ENCODE data around the gene SCAF8.
"Not testable (repeated sequence)": the region's sequence is repeated elsewhere in the genome, so short reads cannot be mapped to it uniquely, and the experiment has no call there.

Gene SCAF8

GRCh38 chr6:154767003-154767723 is 33.9 kb downstream of the SCAF8 start:
- Histone ChIP-seq H3K27ac (ENCODE audit: poor library complexity, severe bottlenecking) (no peak overlapping the region), H3K4me3 (ENCODE audit: severe bottlenecking) (no peak overlapping the region), H3K4me1 (ENCODE audit: insufficient read depth, poor library complexity, severe bottlenecking) (no peaks in the 10 kb centered on the region), H3K9me3 (ENCODE audit: severe bottlenecking) (no peaks in the 10 kb centered on the region), H3K36me3 (ENCODE audit: low read depth) (peaks cover 11% of the 10 kb centered on the region), H3K27me3 (ENCODE audit: insufficient read depth, poor library complexity, severe bottlenecking) (no peaks in the 10 kb centered on the region)
- TF ChIP-seq, protein P1, sequence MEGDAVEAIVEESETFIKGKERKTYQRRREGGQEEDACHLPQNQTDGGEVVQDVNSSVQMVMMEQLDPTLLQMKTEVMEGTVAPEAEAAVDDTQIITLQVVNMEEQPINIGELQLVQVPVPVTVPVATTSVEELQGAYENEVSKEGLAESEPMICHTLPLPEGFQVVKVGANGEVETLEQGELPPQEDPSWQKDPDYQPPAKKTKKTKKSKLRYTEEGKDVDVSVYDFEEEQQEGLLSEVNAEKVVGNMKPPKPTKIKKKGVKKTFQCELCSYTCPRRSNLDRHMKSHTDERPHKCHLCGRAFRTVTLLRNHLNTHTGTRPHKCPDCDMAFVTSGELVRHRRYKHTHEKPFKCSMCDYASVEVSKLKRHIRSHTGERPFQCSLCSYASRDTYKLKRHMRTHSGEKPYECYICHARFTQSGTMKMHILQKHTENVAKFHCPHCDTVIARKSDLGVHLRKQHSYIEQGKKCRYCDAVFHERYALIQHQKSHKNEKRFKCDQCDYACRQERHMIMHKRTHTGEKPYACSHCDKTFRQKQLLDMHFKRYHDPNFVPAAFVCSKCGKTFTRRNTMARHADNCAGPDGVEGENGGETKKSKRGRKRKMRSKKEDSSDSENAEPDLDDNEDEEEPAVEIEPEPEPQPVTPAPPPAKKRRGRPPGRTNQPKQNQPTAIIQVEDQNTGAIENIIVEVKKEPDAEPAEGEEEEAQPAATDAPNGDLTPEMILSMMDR (IDR thresholded peaks at IDR 0.05; ENCODE audit: poor library complexity, severe bottlenecking), result no peak
- DNase-seq (ENCODE audit: low spot score) (no peak), ATAC-seq (ENCODE audit: low read depth) (no peak)

- TF ChIP-seq, protein P1 (IDR thresholded peaks at IDR 0.05; ENCODE audit: poor library complexity, severe bottlenecking), result no peak
- no peak overlapping the region for H3K27ac ChIP-seq (ENCODE audit: poor library complexity, severe bottlenecking)
- H3K9me3 ChIP-seq (ENCODE audit: severe bottlenecking), result no peaks in the 10 kb centered on the region
- no peak for ATAC-seq (ENCODE audit: low read depth)
- DNase-seq (ENCODE audit: low spot score), result no peak
- no peaks in the 10 kb centered on the region for H3K4me1 ChIP-seq (ENCODE audit: insufficient read depth, poor library complexity, severe bottlenecking)
- no peaks in the 10 kb centered on the region for H3K27me3 ChIP-seq (ENCODE audit: insufficient read depth, poor library complexity, severe bottlenecking)
- no peak overlapping the region for H3K4me3 ChIP-seq (ENCODE audit: severe bottlenecking)
- peaks cover 7% of the 10 kb centered on the region for H3K36me3 ChIP-seq (ENCODE audit: low read depth)
Observed at GRCh38 chr6:154768280-154768679, 35.1 kb downstream of the SCAF8 start.

GRCh38 chr6:154773610-154774089 is 40.4 kb downstream of the SCAF8 start:
- Histone ChIP-seq H3K4me1 (ENCODE audit: insufficient read depth, poor library complexity, severe bottlenecking) (no peaks in the 10 kb centered on the region), H3K9me3 (ENCODE audit: severe bottlenecking) (no peaks in the 10 kb centered on the region), H3K27me3 (ENCODE audit: insufficient read depth, poor library complexity, severe bottlenecking) (no peaks in the 10 kb centered on the region), H3K4me3 (ENCODE audit: severe bottlenecking) (no peak overlapping the region), H3K27ac (ENCODE audit: poor library complexity, severe bottlenecking) (no peak overlapping the region), H3K36me3 (ENCODE audit: low read depth) (peaks cover 43% of the 10 kb centered on the region)
- ATAC-seq (ENCODE audit: low read depth), result no peak
- DNase-seq (ENCODE audit: low spot score), result no peak
- TF ChIP-seq, protein P1 (IDR thresholded peaks at IDR 0.05; ENCODE audit: poor library complexity, severe bottlenecking), result no peak

GRCh38 chr6:154779157-154779556 is 45.9 kb downstream of the SCAF8 start:
- peaks cover 64% of the 10 kb centered on the region for H3K36me3 ChIP-seq (ENCODE audit: low read depth)
- ATAC-seq (ENCODE audit: low read depth); H3K27ac ChIP-seq (ENCODE audit: poor library complexity, severe bottlenecking); H3K4me3 ChIP-seq (ENCODE audit: severe bottlenecking); H3K9me3 ChIP-seq (ENCODE audit: severe bottlenecking); H3K27me3 ChIP-seq (ENCODE audit: insufficient read depth, poor library complexity, severe bottlenecking); H3K4me1 ChIP-seq (ENCODE audit: insufficient read depth, poor library complexity, severe bottlenecking); DNase-seq (ENCODE audit: low spot score): not testable (repeated sequence)

GRCh38 chr6:154782193-154782592 is 49.0 kb downstream of the SCAF8 start:
- peaks cover 43% of the 10 kb centered on the region for H3K36me3 ChIP-seq (ENCODE audit: low read depth)
- ATAC-seq (ENCODE audit: low read depth), result no peak
- H3K27me3 ChIP-seq (ENCODE audit: insufficient read depth, poor library complexity, severe bottlenecking), result no peaks in the 10 kb centered on the region
- H3K9me3 ChIP-seq (ENCODE audit: severe bottlenecking), result no peaks in the 10 kb centered on the region
- no peaks in the 10 kb centered on the region for H3K4me1 ChIP-seq (ENCODE audit: insufficient read depth, poor library complexity, severe bottlenecking)
- no peak overlapping the region for H3K27ac ChIP-seq (ENCODE audit: poor library complexity, severe bottlenecking)
- TF ChIP-seq, protein P1 (IDR thresholded peaks at IDR 0.05; ENCODE audit: poor library complexity, severe bottlenecking), result no peak
- DNase-seq (ENCODE audit: low spot score), result no peak
- no peak overlapping the region for H3K4me3 ChIP-seq (ENCODE audit: severe bottlenecking)

Data from RWPE2 (cell line).